NB4 (cell line): ENCODE data around the gene ZNF730.

ENCODE experiments used
- POLR2A ChIP-seq: IDR thresholded peaks from 2 replicates; pipeline ENCODE4 v1.6.1; 2011; ENCODE audit warnings: mild to moderate bottlenecking; ENCODE audit not compliant: insufficient read length; ENCODE audit errors: extremely low read depth
- TF ChIP-seq, protein P1 (sequence below): IDR thresholded peaks from one replicate; pipeline ENCODE4 v1.5.1; 2012; ENCODE audit warnings: low read depth, low read length

DNA sequence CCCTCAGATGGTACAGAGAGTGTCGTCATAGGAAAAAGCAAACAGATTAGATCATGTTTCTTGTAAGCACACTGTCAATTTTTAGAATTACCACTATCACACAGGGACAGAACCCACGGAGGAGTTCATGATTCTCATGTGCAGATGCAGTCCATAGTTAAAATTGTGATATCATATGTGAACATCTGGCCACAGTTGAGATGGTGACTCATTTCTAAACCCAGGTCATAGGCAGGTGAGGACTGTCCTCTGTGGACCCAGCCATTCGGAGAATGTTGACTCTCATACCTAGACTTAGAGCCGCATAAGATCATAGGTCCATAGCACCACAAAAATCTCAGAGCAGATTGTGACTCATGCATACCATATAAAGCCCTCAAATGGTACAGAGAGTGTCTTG lies 17.8 kb upstream of the ZNF730 start:
- TF ChIP-seq, protein P1, sequence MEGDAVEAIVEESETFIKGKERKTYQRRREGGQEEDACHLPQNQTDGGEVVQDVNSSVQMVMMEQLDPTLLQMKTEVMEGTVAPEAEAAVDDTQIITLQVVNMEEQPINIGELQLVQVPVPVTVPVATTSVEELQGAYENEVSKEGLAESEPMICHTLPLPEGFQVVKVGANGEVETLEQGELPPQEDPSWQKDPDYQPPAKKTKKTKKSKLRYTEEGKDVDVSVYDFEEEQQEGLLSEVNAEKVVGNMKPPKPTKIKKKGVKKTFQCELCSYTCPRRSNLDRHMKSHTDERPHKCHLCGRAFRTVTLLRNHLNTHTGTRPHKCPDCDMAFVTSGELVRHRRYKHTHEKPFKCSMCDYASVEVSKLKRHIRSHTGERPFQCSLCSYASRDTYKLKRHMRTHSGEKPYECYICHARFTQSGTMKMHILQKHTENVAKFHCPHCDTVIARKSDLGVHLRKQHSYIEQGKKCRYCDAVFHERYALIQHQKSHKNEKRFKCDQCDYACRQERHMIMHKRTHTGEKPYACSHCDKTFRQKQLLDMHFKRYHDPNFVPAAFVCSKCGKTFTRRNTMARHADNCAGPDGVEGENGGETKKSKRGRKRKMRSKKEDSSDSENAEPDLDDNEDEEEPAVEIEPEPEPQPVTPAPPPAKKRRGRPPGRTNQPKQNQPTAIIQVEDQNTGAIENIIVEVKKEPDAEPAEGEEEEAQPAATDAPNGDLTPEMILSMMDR, result no peak
- TF ChIP-seq POLR2A, result no peak
